Activated CD4-positive, alpha-beta T cell treated with anti-CD3 and anti-CD28 coated beads for 1 hour (primary cell): ENCODE measurements around the gene CSNK2A1.

Experiments used
- DNase-seq: peaks from one replicate; pipeline ENCODE4 v3.0.0-alpha.2; 2020

The CSNK2A1 gene

GRCh38 chr20:445514-446336 is 97.9 kb downstream of the CSNK2A1 start:
- no peak for DNase-seq

DNA sequence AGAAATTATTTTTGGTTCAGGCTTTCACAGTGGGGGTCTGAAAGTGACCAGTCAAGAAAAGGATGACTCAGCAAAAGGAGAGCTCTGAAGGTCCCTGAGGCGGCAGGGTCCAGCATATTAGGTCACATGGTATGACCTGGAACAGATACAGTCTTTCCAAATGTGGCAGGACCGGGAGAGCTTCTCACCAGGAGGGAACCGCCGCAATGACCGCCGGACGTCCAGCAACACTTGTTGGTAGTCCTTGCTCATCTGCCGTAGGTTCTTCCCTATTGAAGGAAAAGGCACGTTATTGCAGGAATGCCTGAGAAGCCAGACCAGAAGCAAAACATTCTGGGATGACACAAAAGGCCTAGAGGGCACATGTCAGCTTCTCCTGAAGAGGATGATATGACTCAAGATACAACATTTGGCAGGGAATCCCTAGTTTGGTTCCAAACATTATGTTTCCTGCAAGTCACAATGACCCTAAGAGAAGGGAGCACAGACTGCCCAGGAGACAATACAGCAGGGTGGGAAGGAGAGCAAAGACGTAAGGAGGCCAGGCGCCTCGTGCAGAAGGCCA is 98.6 kb downstream of the CSNK2A1 start:
- DNase-seq, result no peak

GRCh38 chr20:444117-444516 is 99.5 kb downstream of the CSNK2A1 start:
- DNase-seq, result no peak

GRCh38 chr20:443223-443775 is 100.3 kb downstream of the CSNK2A1 start:
- DNase-seq, result no peak

DNA sequence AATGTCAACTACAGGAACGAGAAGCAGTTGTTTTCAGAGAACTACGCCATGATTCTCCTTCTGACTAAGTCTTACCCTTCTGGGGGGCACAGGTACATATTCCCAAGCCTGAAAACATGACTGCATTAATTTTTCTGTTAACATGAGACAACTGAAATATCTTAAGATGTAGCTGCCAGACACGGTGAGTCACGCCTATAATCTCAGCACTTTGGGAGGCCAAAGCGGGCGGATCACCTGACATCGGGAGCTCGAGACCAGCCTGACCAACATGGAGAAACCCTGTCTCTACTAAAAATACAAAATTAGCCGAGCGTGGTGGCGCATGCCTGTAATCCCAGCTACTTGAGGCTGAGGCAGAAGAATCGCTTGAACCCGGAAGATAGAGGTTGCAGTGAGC is 103.0 kb downstream of the CSNK2A1 start:
- no peak for DNase-seq

DNA sequence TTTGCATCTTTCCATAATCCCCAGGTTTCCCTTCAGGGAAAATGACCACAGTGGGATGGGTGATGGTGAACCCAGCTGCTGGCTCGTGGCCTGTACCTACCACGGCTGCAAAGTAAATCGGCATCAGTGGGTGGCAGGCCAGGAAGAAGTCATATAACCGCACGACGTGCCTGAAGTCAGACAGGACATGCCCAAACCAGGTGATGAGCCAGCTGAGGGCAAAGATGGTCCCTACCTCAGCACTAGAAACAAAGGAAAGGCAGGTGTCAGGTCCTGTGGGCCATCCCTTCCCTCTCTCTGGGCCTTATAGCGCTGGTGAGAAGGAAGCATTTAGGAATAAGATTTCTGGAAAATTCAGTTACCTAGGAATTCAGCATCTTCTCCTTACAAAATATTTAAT is 103.4 kb downstream of the CSNK2A1 start:
- DNase-seq, result no peak

- peak; percentile 38 for DNase-seq
These were observed 104.8 kb downstream of the CSNK2A1 start for GRCh38 chr20:438571-439469.

DNA sequence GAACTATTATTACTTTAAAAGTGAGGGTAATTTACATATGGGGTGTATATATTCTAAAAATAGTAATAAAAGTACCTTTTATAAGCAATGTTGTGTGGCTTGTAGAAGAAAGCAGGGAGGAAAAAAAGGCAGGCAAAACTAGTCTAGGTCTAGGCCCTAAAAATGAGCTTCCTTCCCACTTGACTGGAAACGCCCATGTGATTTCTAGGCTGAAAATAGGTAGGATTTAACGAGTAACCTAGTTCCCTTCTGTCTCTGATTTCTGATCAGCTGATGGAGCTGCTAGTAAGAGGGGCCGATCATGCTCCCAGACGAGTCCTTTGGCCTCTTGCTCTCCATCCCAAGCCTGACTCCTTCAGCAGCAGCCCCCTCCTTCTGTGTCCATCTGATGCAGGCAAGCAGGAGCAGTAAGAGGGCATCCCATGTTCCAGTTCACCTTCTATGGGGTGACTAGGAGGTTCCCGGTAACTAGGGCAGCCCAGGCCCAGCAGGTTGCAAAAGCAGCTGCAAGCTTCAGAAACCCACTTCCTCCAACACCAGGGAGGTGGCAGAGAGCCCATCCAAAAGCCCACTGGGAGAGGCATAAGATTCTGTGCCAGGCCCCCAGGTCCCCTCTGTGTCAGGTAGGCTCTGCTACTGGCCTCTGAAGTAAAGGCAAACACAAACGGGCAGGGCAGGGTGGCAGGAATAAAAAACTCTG is 105.7 kb downstream of the CSNK2A1 start:
- no peak for DNase-seq

GRCh38 chr20:436476-436875 is 107.1 kb downstream of the CSNK2A1 start:
- DNase-seq, result no peak

- no peak for DNase-seq
These were observed 108.0 kb downstream of the CSNK2A1 start for GRCh38 chr20:435558-435957.

GRCh38 chr20:434661-435419 is 108.8 kb downstream of the CSNK2A1 start:
- DNase-seq, result no peak

DNA sequence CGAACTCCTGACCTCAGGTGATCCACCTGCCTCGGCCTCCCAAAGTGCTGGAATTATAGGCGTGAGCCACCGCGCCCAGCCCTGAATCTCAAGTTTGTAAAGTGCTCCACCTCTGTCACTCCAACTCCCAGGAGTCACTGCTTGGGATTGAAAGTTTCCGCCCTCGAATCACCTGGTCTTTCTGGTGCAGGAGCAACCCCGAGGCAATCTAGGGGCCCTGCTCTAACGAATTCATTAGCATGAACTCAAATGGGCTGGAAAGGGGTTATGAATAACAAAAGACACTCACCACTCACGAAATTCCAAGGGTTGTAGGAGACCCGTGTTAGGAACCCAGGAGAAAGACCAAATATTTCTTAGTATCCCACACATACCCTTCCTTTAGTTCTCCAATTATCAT is 109.4 kb downstream of the CSNK2A1 start:
- no peak for DNase-seq

GRCh38 chr20:433300-433975 is 110.2 kb downstream of the CSNK2A1 start:
- peak; percentile 45 for DNase-seq

DNA sequence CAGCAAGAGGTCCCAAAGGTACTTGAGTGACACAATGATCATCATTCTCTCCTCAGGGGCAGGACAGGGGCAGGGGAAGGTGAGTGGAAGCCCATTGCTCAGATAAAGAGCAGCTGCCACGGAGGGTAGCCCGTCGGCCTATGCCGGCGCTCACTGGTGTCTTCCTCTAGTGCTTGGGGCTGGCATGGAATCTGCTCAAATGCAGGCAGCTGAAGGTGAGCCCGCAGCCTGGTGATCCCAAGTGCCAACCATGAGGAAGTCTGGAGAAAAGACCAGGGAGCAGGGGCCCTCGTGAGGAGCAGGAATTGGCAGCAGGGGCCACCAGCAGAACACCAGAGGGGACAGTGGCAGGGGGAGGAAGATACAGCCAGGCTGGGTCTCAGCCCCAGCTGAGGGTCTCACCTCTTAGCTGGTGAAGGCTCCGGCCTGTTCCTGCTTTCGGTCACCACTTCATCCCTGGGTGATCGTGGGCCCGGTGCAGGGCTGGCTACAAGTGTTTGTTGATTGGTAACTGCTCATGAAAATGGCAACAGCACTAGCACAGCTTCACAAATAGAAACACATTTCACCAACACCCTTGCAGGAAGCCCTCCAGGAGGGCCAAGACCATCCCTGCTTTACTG is 110.8 kb downstream of the CSNK2A1 start:
- DNase-seq, result no peak

DNA sequence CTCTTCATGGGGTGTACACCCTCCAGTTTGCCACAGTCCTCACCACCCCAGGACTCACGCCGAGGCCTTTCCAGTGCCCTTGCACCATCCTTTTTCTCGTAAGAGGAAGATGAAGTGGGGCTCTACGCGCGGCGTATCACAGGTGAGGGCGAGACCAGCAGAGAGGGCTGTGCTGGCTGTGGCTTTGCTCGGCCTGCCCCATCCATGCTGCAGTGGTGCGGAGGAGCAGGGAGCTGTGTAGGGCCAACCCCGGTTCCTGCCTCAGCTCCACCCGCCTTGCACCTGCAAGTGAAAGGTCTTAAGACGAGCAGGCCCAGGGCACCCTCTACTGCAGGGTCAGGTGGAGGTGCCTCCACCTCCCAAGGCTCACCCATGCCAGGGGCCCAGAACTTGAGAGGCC is 111.4 kb downstream of the CSNK2A1 start:
- DNase-seq, result no peak

- DNase-seq, result no peak
These were observed 112.3 kb downstream of the CSNK2A1 start for GRCh38 chr20:431012-431904.

- no peak for DNase-seq
These were observed 113.2 kb downstream of the CSNK2A1 start for GRCh38 chr20:430091-430999.

DNA sequence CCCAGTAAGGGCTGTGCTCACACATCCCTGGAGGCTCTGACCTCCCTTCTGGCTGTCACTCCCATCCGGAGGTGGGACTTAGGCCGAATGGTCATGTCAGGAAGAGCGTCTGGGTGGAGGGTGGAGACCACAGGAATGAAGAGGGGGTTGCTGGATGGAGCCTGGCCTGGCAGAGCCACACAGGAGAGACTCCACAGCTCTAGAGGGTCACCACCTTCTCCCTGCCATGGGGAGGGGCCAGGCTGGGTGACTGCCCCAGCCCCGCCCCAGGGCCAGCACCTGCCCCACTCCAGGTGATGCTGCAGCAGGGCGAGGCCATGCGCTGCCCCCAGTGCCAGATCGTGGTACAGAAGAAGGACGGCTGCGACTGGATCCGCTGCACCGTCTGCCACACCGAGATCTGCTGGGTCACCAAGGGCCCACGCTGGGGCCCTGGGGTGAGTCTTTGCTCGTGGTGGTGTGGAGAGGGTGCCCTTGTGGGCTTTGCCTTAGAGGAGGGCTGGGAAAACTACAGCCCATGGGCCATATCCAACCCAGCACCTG is 114.9 kb downstream of the CSNK2A1 start:
- DNase-seq, result no peak
